Esophagus squamous epithelium (tissue), 5 donors: Measurements from ENCODE around the gene PHF23. TPM values are rescaled to one million over a fixed set of nuclear protein-coding genes. Genes with fewer than 3 reads are reported as not detected.
A peak's percentile ranks its signal among the peaks of the same experiment; 100 is the strongest.

Experiments used
- DNase-seq: peaks from one replicate; lab custom pipeline; 2025; lab: John Stamatoyannopoulos, UW
- H3K27ac ChIP-seq, 4 donors: fragments of 200-600 bp; sonication (generic); one replicate each; pipeline ENCODE4 v1.5.1; 2016 to 2019; ENCODE audit warnings: mild to moderate bottlenecking in 1 of 4
- H3K27me3 ChIP-seq, 4 donors: fragments of 200-600 bp; sonication (generic); 1 replicate in 3 of 4; 2 replicates in 1 of 4; pipeline versions ENCODE4 v1.5.1 to v1.6.0; 2017 to 2021; ENCODE audit warnings: antibody characterized with exemption in 1 of 4
- H3K36me3 ChIP-seq, 3 donors: fragments of 200-600 bp; sonication (generic); one replicate each; pipeline ENCODE4 v1.5.1; 2016 to 2019
- H3K4me1 ChIP-seq, 3 donors: fragments of 200-600 bp; sonication (generic); one replicate each; pipeline ENCODE4 v1.5.1; 2017 to 2019
- H3K4me3 ChIP-seq, 4 donors: fragments of 200-600 bp; sonication (generic); 1 replicate in 3 of 4; 2 replicates in 1 of 4; pipeline ENCODE4 v1.5.1; 2016 to 2019; ENCODE audit warnings: mild to moderate bottlenecking in 2 of 4, moderate library complexity in 1 of 4
- H3K9me3 ChIP-seq, 3 donors: fragments of 200-600 bp; sonication (generic); one replicate each; pipeline ENCODE4 v1.5.1; 2016 to 2019
- POLR2A ChIP-seq, 4 donors: fragments of 450-650 bp; IDR thresholded peaks; one replicate each; pipeline ENCODE4 v1.6.1; 2017; ENCODE audit warnings: antibody characterized with exemption in 4 of 4, mild to moderate bottlenecking in 4 of 4, moderate library complexity in 3 of 4
- WGBS, 2 donors: methylation state at CpG; one replicate each; pipeline ENCODE4 v1.1.5; 2018; 5-methylcytosine and 5-hydroxymethylcytosine counted together
- intact Hi-C: fragments of 100-400 bp; cut with DNase I; formaldehyde crosslinking; loops from one replicate; pipeline ENCODE4 v1.15.0; 2022
- total RNA-seq, 4 donors: library from RNA; depleted of rRNA; stranded (reverse); fragments of >200 nt; gene quantifications; one replicate each; pipeline ENCODE4 v1.1.0, GENCODE V29; 2016
- TF ChIP-seq, protein P1 (sequence below), 6 experiments: fragments of 450-650 bp in 4 of 6; fragments of 200-600 bp in 2 of 6; sonication (generic) in 2 of 6; IDR thresholded peaks; one replicate each; pipeline ENCODE4 v1.5.1; 2016 to 2019; ENCODE audit warnings: antibody characterized with exemption in 6 of 6, mild to moderate bottlenecking in 4 of 6, moderate library complexity in 4 of 6
- donor health status: DM: yes; HTN: yes; CAD: no.

The PHF23 gene
- total RNA-seq, 4 donors from 2014 or later, result 24.7 to 30.6 (median 27.0) TPM

DNA sequence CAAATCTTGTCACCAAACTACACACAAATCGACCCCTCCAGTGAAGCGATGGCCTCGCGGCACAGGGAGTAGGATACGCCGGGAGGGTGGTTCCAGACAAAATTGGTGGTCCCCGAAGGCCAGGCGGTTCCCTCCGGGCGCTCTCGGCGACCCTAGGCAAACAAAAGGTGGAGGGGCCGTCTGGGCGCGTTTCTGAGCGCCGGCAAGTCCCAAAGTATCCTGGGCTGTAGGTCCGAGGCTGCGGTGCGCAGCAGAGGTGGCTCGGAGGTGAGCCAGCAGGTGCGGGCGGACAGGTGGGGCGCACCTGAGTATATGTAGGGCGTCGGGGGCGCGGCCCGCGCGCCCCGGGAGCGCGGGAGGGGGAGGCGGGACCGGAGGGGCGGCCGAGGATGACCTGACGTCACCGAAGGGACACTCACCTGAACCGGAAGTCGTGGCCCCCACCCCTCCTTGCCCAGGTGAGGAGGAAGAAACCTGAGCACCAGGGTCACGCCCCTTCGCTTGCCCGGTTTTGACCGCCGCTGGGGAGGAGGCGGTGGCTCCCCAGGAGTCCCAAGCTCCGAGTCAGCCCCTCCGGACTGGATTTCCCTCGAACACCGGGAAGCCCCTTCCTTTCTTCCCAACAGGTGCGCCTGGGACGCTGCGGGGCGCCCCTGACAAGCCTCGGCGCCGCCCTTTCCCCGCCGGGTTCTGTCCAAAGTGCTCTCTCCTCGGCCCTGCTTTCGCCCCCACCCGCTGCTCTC is 23.1 kb upstream of the PHF23 start, which contains the start of gene CLDN7:
CLDN7 (minus strand) TSS at position 287 of the 743 bp plus-strand sequence. CDS start 435 bp downstream, outside the sequence.
- intact Hi-C loops, result no loop called here
- Histone ChIP-seq H3K4me1 (peaks cover 20 to 68% (median 23%) of the 10 kb centered on the region in 3 donors), H3K9me3 (no peaks in the 10 kb centered on the region), H3K27me3 (peaks cover 0 to 55% (median 4%) of the 10 kb centered on the region in 4 donors), H3K4me3 (peak within 1 kb of the TSS; percentile 58 to 84 (median 69)), H3K27ac (peak within 1 kb of the TSS; percentile 89 to 99 (median 95)), H3K36me3 (peaks cover 7 to 34% (median 10%) of the 10 kb centered on the region in 3 donors)
- peak in 3 of 4 donors; percentile 20 to 80 (median 69) for TF ChIP-seq POLR2A (IDR thresholded peaks at IDR 0.05)
- TF ChIP-seq, protein P1, sequence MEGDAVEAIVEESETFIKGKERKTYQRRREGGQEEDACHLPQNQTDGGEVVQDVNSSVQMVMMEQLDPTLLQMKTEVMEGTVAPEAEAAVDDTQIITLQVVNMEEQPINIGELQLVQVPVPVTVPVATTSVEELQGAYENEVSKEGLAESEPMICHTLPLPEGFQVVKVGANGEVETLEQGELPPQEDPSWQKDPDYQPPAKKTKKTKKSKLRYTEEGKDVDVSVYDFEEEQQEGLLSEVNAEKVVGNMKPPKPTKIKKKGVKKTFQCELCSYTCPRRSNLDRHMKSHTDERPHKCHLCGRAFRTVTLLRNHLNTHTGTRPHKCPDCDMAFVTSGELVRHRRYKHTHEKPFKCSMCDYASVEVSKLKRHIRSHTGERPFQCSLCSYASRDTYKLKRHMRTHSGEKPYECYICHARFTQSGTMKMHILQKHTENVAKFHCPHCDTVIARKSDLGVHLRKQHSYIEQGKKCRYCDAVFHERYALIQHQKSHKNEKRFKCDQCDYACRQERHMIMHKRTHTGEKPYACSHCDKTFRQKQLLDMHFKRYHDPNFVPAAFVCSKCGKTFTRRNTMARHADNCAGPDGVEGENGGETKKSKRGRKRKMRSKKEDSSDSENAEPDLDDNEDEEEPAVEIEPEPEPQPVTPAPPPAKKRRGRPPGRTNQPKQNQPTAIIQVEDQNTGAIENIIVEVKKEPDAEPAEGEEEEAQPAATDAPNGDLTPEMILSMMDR (IDR thresholded peaks at IDR 0.05), result peak in 2 of 6 experiments; percentile 7 to 9
- 5 to 14% methylated on average over 13 to 36 of the region's 64 CpGs for WGBS, 2 donors
- no peak for DNase-seq

DNA sequence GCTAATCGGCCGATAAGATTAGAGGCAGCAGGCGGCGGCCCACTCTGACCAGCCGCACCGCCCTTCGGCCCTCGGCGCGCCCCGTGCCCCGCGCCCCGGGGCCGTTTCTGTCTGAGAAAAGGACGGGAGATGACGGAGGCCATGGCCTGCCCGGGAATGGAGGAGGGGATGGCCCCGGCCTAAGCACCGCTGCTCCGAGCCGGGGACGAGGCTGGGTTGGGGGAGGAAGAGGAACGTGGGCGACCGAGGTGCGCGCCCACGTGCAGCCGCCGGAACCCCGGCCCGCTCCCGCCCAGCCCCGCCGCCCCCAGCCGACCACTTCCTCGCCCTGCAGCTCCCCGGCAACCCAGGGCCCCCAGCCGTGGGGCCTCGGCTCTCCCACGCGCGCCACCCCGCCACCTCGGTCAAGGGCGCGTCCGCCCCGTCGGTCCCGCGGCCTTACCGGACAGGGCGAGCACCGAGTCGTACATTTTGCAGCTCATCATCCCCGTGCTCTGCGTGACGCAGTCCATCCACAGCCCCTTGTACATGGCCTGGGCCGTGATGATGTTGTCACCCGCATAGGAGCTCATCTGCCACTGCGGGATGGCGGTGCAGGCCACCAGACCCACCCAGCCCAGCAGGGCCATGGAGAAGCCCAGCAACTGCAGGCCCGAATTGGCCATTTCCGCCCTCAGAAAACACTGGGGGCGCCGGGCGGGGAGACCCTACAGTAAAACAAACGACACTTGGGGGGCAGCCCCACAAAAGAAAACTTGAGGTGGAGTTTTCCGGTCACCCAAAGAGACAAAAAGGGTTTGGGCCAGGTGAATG is 22.3 kb upstream of the PHF23 start:
- TF ChIP-seq POLR2A (IDR thresholded peaks at IDR 0.05), result no peak
- TF ChIP-seq, protein P1 (IDR thresholded peaks at IDR 0.05), result no peak
- H3K9me3 ChIP-seq, result no peaks in the 10 kb centered on the region
- H3K4me3 ChIP-seq, result peak overlapping the region; percentile 58 to 84 (median 69)
- H3K36me3 ChIP-seq, result peaks cover 10 to 41% (median 12%) of the 10 kb centered on the region in 3 donors
- WGBS, 2 donors, result 4 to 41% methylated on average over 5 to 7 of the region's 71 CpGs
- H3K27ac ChIP-seq, result peak overlapping the region; percentile 89 to 99 (median 95)
- peaks cover 0 to 52% (median 4%) of the 10 kb centered on the region in 4 donors for H3K27me3 ChIP-seq
- intact Hi-C loops, result no loop called here
- no peak for DNase-seq
- H3K4me1 ChIP-seq, result peaks cover 20 to 68% (median 23%) of the 10 kb centered on the region in 3 donors

DNA sequence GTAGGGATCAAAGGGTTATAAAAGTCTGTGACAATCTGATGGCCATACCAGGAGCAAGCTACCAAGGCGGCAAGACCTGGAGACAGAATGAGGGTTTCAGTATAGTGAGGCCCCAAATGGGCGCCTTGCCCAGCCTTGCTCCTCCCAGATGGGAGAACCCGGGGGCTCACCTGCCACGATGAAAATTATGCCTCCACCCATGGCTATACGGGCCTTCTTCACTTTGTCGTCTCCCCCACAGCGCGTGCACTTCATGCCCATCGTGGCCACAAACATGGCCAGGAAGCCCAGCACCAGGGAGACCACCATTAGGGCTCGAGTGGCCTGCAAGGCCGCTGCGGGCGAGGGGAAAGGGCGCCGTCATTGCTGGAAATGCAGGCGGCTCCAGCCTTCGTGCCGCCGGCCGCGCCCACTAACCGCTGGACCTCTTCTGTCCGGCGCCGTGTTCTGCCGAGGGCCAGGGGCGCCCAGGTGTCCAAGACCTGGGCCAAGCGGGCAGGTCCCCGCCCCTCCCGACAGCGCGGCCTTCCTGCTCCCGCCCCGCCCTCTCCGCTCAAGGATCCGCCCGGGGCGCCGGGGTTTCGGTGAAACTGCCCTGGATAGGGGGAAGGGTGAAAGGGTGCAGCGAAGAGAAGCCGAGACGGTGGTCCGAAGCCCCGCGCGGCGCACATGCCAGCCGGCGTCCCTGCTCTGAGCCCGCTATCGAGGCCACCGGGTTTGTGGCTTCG is 21.6 kb upstream of the PHF23 start:
- H3K4me1 ChIP-seq, result peaks cover 20 to 68% (median 23%) of the 10 kb centered on the region in 3 donors
- intact Hi-C loops, result no loop called here
- WGBS, 2 donors, result 20 to 22% methylated on average over 3 to 4 of the region's 54 CpGs
- H3K27me3 ChIP-seq, result peaks cover 0 to 51% (median 4%) of the 10 kb centered on the region in 4 donors
- H3K27ac ChIP-seq, result peak overlapping the region; percentile 89 to 99 (median 95)
- TF ChIP-seq, protein P1 (IDR thresholded peaks at IDR 0.05), result no peak
- peak in 1 of 4 donors; percentile 33 for TF ChIP-seq POLR2A (IDR thresholded peaks at IDR 0.05)
- H3K4me3 ChIP-seq, result peak overlapping the region; percentile 58 to 84 (median 69)
- H3K36me3 ChIP-seq, result peaks cover 10 to 49% (median 18%) of the 10 kb centered on the region in 3 donors
- DNase-seq, result no peak
- H3K9me3 ChIP-seq, result no peaks in the 10 kb centered on the region

DNA sequence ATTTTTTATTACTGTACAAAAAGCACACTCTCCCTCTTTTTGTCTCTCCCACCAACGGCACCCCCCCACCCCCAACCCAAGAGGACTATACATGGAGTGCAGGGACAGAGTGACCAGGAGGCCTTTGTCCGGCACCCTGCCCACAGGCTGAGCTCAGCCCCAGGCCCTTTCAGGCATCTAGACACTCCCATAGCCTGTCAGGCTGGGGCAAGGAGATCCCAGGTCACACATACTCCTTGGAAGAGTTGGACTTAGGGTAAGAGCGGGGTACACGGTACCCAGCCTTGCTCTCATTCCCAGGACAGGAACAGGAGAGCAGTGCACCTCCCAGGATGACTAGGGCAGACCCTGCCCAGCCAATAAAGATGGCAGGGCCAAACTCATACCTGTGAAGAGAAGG is 20.9 kb upstream of the PHF23 start:
- no peak for DNase-seq
- Histone ChIP-seq H3K27ac (peak overlapping the region; percentile 89 to 99 (median 95)), H3K36me3 (peaks cover 10 to 56% (median 24%) of the 10 kb centered on the region in 3 donors), H3K4me3 (peak overlapping the region; percentile 58 to 84 (median 69)), H3K4me1 (peaks cover 20 to 67% (median 23%) of the 10 kb centered on the region in 3 donors), H3K9me3 (no peaks in the 10 kb centered on the region), H3K27me3 (peaks cover 0 to 44% (median 4%) of the 10 kb centered on the region in 4 donors)
- TF ChIP-seq POLR2A (IDR thresholded peaks at IDR 0.05), result no peak
- TF ChIP-seq, protein P1 (IDR thresholded peaks at IDR 0.05), result no peak
- 17 to 81% methylated on average over 1 to 4 of the region's 4 CpGs for WGBS, 2 donors
- intact Hi-C loops, result no loop called here
